SK-N-SH (cell line): ENCODE measurements around the gene MIOX.

Experiments used
- JUND ChIP-seq: IDR thresholded peaks from 2 replicates; pipeline ENCODE4 v1.4.0; 2012
- NRF1 ChIP-seq: IDR thresholded peaks from 2 replicates; pipeline ENCODE4 v1.6.1; 2012; ENCODE audit warnings: low read depth, mild to moderate bottlenecking, low read length
- RFX5 ChIP-seq: IDR thresholded peaks from 2 replicates; pipeline ENCODE4 v1.6.1; 2012; ENCODE audit warnings: mild to moderate bottlenecking, improper control_type of control experiment, low read length
- SIN3A ChIP-seq: IDR thresholded peaks from 2 replicates; pipeline ENCODE4 v1.6.1; 2012; ENCODE audit warnings: low read depth, mild to moderate bottlenecking, low read length, moderate library complexity, borderline replicate concordance
- TAF1 ChIP-seq: IDR thresholded peaks from 2 replicates; pipeline ENCODE4 v1.6.1; 2012; ENCODE audit warnings: low read depth, mild to moderate bottlenecking, low read length, moderate library complexity, borderline replicate concordance
- TF ChIP-seq, protein P1 (sequence below): fragments of 200-600 bp; sonication (generic); IDR thresholded peaks from 2 replicates; pipeline ENCODE4 v1.6.1; 2017; ENCODE audit warnings: antibody characterized with exemption, mild to moderate bottlenecking, moderate library complexity
- TF ChIP-seq, protein P2 (sequence below): IDR thresholded peaks from 2 replicates; pipeline ENCODE4 v1.4.0; 2012; ENCODE audit warnings: low read depth, borderline replicate concordance

DNA sequence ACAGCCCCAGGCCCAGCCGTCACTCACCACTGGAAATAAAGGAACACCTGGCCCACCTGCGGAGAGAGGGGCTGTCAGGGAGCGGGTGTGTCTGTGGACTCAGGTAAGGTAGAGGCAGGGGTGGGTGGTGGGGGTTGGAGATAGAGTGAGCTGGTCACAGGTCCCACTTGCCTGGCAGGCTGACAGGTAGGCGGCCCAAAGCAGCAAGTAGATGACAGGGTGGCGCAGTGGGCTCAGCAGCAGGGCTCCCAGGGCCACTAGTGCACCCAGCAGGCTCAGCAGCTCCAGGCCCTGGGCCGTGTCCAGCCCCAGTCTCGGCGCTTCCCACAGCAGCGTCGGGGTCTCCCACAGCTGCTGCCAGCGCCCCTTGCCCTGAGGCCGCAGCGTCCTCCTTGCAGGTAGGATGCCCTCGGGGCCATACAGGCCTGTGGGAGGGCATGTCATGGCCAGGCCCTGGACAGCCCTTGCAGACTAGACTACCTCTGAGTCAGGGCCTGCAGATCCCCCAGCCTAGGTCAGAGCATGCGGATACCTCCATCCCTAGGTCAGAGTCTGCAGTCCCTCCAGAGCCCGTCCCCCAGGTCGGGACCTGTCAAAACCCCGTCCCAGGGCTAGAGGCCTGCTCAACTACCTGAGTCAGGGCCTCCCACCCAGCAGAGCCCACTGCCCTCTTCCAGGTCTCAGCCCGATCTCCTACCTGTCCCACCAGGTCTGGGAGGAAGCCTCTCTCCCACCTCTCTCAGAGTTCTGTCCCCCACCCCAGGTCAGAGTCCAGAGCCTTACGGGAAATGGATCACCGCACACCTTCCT lies 20.2 kb downstream of the MIOX start:
- TF ChIP-seq TAF1 (no peak), NRF1 (no peak), RFX5 (no peak), SIN3A (no peak), JUND (no peak)
- TF ChIP-seq, protein P1, sequence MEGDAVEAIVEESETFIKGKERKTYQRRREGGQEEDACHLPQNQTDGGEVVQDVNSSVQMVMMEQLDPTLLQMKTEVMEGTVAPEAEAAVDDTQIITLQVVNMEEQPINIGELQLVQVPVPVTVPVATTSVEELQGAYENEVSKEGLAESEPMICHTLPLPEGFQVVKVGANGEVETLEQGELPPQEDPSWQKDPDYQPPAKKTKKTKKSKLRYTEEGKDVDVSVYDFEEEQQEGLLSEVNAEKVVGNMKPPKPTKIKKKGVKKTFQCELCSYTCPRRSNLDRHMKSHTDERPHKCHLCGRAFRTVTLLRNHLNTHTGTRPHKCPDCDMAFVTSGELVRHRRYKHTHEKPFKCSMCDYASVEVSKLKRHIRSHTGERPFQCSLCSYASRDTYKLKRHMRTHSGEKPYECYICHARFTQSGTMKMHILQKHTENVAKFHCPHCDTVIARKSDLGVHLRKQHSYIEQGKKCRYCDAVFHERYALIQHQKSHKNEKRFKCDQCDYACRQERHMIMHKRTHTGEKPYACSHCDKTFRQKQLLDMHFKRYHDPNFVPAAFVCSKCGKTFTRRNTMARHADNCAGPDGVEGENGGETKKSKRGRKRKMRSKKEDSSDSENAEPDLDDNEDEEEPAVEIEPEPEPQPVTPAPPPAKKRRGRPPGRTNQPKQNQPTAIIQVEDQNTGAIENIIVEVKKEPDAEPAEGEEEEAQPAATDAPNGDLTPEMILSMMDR: no peak
- TF ChIP-seq, protein P2, sequence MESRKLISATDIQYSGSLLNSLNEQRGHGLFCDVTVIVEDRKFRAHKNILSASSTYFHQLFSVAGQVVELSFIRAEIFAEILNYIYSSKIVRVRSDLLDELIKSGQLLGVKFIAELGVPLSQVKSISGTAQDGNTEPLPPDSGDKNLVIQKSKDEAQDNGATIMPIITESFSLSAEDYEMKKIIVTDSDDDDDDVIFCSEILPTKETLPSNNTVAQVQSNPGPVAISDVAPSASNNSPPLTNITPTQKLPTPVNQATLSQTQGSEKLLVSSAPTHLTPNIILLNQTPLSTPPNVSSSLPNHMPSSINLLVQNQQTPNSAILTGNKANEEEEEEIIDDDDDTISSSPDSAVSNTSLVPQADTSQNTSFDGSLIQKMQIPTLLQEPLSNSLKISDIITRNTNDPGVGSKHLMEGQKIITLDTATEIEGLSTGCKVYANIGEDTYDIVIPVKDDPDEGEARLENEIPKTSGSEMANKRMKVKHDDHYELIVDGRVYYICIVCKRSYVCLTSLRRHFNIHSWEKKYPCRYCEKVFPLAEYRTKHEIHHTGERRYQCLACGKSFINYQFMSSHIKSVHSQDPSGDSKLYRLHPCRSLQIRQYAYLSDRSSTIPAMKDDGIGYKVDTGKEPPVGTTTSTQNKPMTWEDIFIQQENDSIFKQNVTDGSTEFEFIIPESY: no peak
